ENCODE data around the gene SLC17A8.
"Not testable (repeated sequence)": the region's sequence is repeated elsewhere in the genome, so short reads cannot be mapped to it uniquely, and the experiment has no call there.

SLC17A8 gene

GRCh38 chr12:100422646-100423045 lies 65.8 kb downstream of the SLC17A8 start:
- H3K4me3 ChIP-seq (ENCODE audit: low read depth, low read length) = no peak overlapping the region

GRCh38 chr12:100426145-100426544 lies 69.3 kb downstream of the SLC17A8 start:
- H3K4me3 ChIP-seq (ENCODE audit: low read depth, low read length) = no peak overlapping the region

- no peak overlapping the region for H3K4me3 ChIP-seq (ENCODE audit: low read depth, low read length)
Measured at GRCh38 chr12:100427078-100427477, 70.2 kb downstream of the SLC17A8 start.

- not testable (repeated sequence) for H3K4me3 ChIP-seq (ENCODE audit: low read depth, low read length)
Measured at GRCh38 chr12:100430251-100430650, 73.4 kb downstream of the SLC17A8 start.

- no peak overlapping the region for H3K4me3 ChIP-seq (ENCODE audit: low read depth, low read length)
Measured at GRCh38 chr12:100433701-100434100, 76.8 kb downstream of the SLC17A8 start.

- H3K4me3 ChIP-seq (ENCODE audit: low read depth, low read length) = no peak overlapping the region
Measured at GRCh38 chr12:100434177-100434576, 77.3 kb downstream of the SLC17A8 start.

GRCh38 chr12:100435957-100436356 lies 79.1 kb downstream of the SLC17A8 start:
- H3K4me3 ChIP-seq (ENCODE audit: low read depth, low read length) = no peak overlapping the region

GRCh38 chr12:100437038-100437841 lies 80.4 kb downstream of the SLC17A8 start:
- no peak overlapping the region for H3K4me3 ChIP-seq (ENCODE audit: low read depth, low read length)

GRCh38 chr12:100439797-100440196 lies 82.9 kb downstream of the SLC17A8 start:
- no peak overlapping the region for H3K4me3 ChIP-seq (ENCODE audit: low read depth, low read length)

- no peak overlapping the region for H3K4me3 ChIP-seq (ENCODE audit: low read depth, low read length)
Measured at GRCh38 chr12:100442403-100442802, 85.5 kb downstream of the SLC17A8 start.

GRCh38 chr12:100443434-100443833 lies 86.6 kb downstream of the SLC17A8 start:
- no peak overlapping the region for H3K4me3 ChIP-seq (ENCODE audit: low read depth, low read length)

GRCh38 chr12:100445081-100445481 lies 88.2 kb downstream of the SLC17A8 start:
- H3K4me3 ChIP-seq (ENCODE audit: low read depth, low read length) = no peak overlapping the region

- no peak overlapping the region for H3K4me3 ChIP-seq (ENCODE audit: low read depth, low read length)
Measured at GRCh38 chr12:100447381-100447780, 90.5 kb downstream of the SLC17A8 start.

GRCh38 chr12:100448656-100449055 lies 91.8 kb downstream of the SLC17A8 start:
- no peak overlapping the region for H3K4me3 ChIP-seq (ENCODE audit: low read depth, low read length)

- no peak overlapping the region for H3K4me3 ChIP-seq (ENCODE audit: low read depth, low read length)
Measured at GRCh38 chr12:100450735-100451134, 93.9 kb downstream of the SLC17A8 start.

- H3K4me3 ChIP-seq (ENCODE audit: low read depth, low read length) = no peak overlapping the region
Measured at GRCh38 chr12:100453951-100454350, 97.1 kb downstream of the SLC17A8 start.

- H3K4me3 ChIP-seq (ENCODE audit: low read depth, low read length) = no peak overlapping the region
Measured at GRCh38 chr12:100455896-100456295, 99.0 kb downstream of the SLC17A8 start.

GRCh38 chr12:100458191-100458590 lies 101.3 kb downstream of the SLC17A8 start:
- no peak overlapping the region for H3K4me3 ChIP-seq (ENCODE audit: low read depth, low read length)

- H3K4me3 ChIP-seq (ENCODE audit: low read depth, low read length) = no peak overlapping the region
Measured at GRCh38 chr12:100460702-100461101, 103.8 kb downstream of the SLC17A8 start.

GRCh38 chr12:100461330-100461973 lies 104.6 kb downstream of the SLC17A8 start:
- no peak overlapping the region for H3K4me3 ChIP-seq (ENCODE audit: low read depth, low read length)

GRCh38 chr12:100463661-100464060 lies 106.8 kb downstream of the SLC17A8 start:
- no peak overlapping the region for H3K4me3 ChIP-seq (ENCODE audit: low read depth, low read length)

GRCh38 chr12:100464529-100464928 lies 107.7 kb downstream of the SLC17A8 start:
- H3K4me3 ChIP-seq (ENCODE audit: low read depth, low read length) = no peak overlapping the region

Measured in iPS-11a (cell line).